Activated effector memory CD4-positive, alpha-beta T cell treated with anti-CD3 and anti-CD28 coated beads, Interleukin-2, amount 50 U/mL, for 16 hours (primary cell): ENCODE results near the gene SIK3.

Experiments
- DNase-seq: peaks from one replicate; pipeline ENCODE4 v3.0.0-alpha.2; 2020

SIK3 gene

DNA sequence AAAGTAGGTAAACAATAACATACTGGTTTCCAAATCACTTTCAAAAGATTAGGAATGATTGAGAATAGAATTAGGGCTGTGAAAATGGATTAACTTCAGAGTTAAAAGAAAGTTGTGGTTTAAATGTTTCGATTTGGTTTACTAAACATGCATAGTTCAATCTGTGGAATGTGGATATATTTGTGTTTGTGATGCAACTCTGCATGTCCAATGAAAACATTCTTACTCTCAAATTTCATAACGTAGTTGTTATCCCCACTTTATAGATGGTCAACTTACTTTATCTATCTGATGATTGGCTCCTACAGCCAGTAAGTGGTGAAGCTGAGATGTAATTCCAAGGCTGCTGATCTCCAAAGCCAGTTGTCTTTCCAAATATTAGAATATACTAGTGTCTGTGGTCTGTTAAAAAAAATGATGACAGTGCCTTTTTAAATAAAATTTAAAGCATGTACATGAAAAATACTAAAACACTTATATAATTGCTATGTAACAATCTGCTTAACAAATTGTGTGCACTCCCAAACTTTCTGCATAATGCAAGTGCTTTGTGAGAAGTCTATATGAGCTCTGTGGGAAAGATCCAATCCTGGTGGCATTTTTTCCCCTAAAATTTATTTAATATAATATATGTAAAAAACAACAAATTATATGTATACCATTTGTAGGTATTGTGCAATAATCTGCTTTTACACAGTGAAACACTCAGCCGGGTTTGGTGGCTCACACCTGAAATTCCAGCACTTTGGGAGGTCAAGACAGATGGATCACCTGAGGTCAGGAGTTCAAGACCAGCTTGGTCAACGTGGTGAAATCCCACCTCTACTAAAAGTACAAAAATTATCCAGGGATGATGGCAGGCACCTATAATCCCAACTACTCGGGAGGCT is 9.7 kb upstream of the SIK3 start:
- DNase-seq, result no peak

DNA sequence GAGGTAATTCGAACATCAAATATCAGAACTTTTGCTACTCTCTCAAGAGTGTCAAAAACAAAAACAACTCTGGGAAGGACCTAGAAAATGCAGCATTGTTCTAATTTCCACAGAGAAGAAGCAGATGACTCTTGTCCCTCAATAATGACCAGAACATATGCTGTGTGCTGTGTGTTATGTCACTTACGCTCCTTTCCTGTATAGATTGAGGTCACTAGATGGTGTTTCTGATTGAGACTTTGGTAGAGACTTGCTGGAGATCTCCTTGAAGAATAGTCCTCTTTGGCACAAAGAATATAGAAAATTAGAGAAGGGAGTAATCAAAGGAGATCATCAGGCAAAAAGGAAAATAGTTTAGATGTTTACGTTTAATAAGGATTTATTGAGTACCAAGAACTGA is 2.3 kb upstream of the SIK3 start:
- no peak for DNase-seq

DNA sequence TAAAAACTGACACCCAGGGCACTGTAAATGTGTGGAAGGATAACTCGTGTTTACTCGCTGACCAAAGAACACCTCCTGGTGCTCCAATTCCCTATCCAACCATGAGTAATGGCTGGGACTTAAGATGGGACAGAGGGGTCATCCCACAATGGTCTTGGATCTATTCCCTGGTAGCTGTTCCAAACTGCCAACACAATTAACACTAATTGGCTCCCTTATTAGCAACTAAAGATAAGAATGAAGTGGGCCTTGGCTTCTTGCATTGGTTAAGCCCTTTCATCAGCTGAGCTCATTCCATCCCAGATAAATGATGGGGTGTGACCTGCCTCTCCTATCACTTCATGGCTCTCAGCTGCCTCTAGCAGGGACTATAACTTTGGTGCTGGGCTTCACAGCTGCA is 1.5 kb upstream of the SIK3 start:
- DNase-seq, result no peak

DNA sequence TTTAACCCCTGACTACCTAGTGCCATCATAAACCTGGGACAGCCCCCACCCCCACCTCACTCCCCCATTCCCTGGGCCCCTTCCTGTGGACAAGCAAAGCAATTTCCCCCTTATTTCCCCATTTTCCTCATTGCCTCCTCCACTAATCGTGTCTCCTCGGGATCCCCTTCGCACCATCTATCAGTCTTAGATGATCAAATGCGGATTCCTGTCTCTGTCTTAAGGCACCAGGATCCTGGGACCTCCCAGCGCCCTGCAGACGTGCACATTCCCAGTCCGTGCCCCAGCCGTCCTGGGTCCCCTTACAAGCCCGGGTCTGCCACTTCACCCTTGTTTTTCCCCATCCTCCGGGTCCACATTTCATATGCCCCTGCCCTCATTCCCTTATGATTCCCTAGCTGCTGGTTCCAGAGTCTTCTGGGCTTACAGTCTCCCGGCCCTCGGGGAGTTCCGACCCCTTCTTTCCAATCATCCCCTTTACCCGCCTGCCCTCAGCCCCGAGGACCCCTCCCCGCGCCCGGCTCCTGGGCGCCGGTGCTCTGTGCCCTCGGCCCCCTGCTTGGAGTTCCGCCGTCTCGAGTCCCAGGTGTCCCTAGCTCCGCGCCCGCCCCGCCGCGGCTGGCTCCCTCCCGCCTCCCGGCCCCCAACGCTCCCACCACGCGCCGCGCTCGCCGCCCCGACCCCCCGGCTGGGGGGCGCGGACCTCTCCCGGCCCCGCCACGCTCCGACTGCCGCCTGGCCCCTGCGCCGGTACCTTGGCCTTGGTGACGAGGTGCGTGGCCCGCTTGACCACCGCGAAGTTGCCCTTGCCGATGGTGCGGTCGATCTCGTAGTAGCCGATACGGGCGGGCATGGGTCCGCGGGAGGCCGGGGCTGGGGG is 599 bp downstream of the SIK3 start:
- DNase-seq, result peak; percentile 77

DNA sequence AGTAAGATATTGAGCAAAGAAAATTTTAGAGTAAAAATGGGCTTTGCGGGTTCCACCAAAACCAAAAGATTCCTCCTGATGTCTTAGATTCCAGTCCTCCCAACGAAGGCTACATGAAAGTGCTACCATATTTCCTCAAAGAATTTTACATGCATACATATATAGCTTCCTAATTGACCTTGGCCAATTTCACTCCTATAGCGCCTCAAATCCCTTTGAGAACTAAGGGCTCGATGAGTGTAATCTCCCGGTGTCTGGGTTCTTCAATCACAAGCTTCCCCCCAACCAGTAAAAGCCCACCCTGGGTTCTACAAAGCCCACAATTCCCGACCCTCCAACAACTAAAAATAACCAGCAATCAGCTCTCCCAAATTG is 1.2 kb downstream of the SIK3 start:
- DNase-seq, result no peak

DNA sequence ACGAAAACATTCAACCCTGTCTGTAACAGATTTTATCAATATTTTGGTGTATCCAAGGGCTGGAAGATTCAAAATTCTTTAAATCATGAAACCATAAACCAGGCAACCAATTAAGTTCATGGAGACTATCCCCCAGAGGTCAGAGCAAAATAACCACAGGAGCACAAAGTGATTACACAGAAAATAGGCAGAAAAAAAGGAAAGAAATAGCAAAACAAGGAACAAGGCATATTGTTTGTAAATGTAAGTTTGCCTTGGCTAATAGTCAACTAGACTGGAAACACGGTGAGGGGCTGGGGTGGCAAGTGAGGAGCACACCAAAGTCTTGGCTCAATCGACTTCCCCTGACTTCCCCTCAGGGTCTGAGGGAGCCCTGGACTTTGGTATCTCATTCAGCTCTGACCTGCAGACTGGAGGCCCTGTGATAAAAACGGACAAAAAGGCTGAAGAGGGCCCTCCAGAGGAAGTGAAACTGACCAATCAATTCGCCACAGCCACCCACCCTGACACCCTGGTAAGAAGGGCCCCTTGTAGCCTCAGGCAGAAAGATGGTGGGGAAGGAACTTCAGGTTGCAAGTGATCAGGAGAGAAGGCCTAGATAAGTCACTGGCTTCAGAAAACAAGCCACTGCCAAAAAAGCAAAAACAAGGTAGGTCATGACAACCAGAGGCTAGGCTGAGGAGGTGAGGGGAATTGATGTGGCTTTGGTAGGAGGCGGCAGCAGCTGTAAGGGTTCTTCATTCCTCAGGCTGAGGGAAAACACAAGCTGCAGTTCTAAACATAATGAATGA is 1.8 kb downstream of the SIK3 start:
- peak; percentile 75 for DNase-seq

DNA sequence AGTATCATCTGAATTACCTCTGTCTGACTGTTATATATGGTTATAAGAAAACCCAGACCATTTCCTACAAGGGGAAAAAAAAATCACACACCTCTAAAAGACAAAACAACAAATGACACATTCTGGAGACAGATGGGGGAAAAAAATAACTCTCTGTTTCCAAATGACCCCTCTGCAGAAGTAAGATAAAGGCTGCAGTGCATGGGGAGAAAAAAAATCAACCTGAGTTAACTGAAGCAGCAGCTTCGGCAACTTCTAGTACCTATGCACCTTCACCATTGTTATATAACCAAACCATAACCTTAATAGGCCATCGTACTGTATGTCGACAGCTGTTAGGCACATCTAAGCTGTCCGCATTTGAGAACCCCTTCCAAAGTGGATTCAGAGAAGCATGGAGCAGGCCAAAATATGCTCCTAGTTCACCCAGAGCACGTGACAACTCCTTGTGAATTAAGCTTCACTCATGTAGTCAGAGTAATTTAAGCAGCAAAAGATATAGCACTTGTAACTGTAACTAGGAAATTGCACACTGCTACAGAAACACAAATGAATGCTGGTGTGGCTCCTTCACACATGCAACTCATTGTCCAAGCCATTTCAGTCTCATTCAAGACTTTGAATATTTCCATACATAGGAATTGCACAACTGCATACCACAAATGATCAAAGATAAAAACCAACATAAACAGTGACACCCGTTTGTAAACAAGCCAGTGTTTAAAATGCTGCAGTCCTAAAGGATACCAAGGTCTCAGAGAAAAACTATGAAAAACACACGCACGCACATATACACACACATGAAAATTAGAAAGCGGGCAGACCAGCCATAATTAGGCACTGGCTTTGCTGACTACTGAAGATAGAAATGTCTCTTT is 2.7 kb downstream of the SIK3 start:
- no peak for DNase-seq

DNA sequence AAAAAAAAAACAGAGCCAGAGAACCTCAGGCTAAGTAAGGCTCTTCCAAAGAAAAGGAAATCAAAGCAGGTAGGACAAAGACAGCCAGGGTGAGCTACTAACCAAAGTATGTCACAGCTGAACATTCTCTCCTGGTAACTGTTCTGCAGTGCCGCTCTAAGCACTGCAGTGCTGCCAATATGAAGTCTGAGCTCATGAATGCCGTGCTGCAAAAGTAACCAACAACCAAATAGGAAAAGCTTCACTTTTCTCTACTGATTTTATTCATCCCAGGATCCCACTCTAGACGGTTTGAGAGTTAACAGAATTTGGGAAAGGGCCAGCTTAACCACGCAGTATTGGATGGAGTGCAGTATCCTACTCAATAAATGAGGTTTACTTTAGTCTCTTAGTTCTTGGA is 3.5 kb downstream of the SIK3 start:
- no peak for DNase-seq

DNA sequence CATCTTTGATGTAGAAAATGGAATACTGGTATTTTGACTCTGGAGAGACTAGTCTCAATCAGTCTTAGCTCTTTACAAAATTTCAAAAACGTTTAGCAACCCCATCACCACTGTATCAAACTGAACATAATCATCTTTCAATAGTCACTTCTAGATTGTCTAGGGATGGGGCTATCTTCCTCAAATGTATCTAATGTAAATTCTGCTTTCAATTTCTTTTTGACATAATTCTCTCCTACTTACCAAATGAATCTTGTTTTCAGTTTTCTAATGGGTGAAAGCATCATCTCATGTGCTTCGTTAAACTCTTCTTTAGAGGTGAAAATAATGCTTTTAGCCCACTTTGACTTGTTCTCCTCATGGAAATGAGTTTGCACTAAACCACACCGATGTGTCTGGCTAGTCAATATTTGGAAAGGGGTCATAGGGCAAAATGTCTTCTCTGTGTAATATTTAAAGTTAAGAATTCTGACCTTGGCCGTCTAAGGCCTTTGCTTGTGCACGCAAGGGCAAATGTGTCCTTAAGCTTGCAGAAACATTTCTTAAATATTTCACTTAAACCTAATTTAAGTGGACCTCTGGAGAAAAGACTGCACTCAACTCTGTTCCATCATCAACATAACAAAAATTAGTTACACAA is 5.2 kb downstream of the SIK3 start:
- no peak for DNase-seq

DNA sequence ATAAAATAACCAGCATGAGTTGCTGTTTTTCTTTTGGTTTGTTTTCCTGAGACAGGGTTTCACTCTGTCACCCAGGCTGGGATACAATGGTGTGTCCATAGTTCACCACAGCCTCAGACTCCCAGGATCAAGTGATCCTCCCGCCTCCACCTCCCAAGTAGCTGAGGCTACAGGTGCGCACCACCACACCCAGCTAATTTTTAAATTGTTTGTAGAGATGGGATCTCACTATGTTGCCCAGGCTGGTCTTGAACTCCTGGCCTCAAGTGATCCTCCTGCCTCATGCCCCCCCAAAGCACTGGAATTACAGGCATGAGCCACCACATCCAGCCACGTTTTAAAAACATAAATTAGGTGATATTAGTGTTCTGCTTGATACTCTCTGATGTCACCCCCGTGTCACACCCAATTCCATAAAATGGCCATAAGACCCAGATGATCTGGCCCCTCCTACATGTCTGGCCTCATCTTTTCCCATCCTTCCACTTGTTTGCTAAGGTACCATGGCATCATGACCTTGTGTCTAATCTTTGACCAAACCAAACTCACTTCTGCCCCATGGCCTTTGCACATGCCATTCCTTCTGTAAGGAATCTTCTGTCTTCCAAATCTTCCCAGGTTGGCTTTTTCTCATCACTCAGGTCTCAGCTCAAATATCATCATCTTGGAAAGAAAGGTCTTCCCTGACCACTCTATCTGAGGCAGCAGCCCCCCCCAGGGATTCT is 6.3 kb downstream of the SIK3 start:
- no peak for DNase-seq

DNA sequence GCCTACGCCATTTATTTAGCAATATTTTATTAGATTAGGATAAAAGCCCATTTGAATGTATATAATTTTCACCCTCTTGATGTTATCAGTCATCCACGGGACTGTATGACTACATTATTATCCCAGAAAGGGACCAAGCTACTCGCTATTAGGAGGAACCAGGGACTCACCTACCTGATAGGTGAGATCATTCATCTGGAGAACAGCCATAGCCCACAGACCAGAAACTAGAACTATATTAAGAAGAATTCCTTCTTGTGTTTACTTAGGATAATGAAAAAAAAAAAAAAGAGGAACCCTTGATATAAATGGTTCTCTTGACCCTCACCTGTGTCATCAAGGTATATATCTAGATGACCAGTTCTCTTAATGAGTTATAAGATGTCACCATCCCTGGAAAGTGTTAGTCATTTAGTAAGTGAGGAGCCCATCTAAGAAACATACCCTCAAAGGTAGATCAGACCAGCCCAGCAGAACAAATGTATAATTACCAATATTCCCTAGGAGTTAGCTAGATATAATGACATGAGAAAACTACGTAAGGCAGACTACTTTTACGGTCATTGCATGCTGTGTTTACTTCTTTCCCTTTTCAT is 8.0 kb downstream of the SIK3 start:
- no peak for DNase-seq

DNA sequence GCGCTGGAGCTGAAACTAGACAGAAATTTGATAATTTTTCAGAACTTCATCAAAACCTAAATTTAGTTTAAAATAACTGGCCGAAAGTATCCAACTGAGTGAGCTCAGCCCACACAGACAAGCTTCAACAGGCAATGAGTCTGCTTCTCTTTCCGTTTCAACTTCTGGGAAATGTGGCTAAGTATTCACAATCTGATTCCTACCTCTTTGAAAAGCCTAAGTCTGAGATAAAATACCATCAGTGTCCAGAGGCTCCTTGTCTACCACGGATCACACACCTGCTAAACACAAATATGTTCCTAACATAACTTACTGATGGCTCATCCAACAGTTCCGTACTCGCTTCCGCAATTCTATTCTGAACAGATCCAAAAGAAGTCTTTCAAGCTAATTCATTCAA is 8.5 kb downstream of the SIK3 start:
- DNase-seq, result no peak

DNA sequence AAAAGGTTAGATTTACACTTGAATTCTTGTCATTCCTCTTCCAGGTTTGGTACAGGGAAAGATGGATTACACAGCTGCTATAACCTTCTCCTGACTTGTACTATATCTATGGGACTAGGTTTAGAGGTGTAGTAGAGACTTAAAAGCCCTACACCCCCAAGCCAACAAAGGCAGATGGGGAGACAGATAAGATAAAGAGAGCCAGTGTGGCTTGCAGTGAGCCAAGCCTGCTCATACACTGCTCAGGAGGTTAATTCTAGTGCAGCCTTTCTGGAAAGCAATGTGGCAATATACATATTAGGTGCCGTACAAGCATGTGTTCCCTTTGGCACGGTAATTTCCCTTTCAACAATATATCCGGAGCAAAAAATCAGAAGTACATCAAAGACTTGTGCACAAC is 10.8 kb downstream of the SIK3 start:
- DNase-seq, result no peak

DNA sequence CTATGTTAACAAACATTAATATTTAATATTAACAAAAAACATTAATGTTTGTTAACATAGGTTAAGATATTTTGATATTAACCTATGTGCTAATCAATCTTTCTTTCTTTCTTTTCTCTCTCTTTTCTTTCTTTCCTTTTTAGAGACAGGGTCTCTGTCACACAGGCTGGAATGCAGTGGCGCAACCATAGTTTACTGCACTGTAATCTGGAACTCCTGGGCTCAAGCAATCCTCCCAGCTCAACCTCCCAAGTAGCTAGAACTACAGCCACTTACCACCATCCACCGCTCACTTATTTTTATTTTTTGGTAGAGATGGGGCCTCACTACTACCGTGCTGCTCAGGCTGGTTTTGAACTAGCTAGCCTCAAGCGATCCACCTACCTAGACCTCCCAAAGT is 13.2 kb downstream of the SIK3 start:
- no peak for DNase-seq

DNA sequence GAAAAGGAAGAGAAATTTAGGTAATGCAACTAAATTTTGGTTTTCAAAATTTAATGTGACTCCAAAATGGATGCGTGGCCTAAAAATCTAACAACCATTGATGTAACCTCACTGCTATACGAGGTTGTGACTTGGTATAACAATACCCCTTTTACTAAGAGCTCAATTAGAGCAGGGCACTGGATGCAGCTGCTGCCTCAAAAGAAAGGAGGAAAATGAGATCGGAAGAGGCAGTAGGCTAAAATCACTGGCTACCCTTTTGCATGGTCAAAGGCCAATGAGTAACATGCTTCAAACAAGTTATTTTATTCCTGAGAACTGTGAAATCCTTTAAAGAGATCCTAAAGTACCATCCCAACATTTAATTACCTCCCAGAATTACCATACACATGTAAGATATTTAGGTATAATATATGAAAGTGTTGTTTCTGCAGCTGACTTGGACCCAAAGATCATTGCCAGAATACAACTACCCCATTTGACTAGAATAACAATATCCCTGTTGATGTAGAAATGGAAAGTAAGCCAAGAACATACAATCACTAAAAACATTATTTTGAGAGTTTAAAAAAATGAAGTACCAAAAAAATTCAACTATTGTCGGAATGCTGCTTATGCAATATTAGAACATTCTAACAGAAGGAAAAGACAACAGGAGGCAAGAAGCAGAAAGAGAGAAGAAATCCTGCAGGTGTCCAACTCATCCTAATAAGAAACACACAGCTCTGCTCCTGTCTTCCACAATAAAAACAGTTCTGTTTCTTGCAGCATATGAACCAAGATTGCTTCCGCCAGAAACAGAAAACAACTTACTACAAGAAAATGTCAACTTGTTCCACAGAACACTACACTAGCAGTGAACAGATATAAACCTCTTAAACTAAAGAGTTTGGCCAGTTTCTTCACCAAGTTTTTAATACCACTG is 15.0 kb downstream of the SIK3 start:
- DNase-seq, result no peak

DNA sequence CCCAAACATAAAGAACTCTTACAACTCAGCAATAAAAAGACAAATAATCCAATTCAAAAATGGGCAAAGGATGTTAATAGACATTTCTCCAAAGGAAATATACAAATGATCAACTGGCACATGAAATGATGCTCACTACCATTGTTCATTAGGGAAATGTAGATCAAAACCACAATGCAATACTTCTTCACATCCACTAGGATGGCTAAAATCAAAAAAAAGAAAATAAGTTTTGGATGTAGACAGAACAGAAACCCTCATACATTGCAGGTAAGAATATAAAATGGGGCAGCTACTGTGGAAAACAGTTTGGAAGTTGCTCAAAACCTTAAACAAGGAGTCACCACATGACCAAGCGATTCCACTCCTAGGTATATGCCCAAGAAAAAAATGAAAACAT is 16.3 kb downstream of the SIK3 start:
- DNase-seq, result no peak

DNA sequence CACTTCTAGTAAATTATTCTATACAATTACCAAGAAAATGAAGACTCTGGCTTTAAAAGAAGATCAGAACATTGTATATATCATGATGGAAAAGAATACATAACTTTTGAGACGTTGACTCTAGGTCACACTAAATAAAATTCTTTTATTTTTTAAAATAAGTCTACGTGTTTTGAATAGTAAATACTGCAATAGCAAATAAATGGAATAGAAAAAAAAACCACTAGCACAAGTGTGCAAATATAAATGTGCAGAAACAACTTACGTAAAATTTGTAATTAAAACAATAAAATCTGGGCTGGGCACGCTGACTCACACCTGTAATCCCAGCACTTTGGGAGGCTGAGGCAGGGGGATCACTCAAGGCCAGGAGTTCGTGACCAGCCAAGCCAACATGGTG is 17.9 kb downstream of the SIK3 start:
- no peak for DNase-seq

DNA sequence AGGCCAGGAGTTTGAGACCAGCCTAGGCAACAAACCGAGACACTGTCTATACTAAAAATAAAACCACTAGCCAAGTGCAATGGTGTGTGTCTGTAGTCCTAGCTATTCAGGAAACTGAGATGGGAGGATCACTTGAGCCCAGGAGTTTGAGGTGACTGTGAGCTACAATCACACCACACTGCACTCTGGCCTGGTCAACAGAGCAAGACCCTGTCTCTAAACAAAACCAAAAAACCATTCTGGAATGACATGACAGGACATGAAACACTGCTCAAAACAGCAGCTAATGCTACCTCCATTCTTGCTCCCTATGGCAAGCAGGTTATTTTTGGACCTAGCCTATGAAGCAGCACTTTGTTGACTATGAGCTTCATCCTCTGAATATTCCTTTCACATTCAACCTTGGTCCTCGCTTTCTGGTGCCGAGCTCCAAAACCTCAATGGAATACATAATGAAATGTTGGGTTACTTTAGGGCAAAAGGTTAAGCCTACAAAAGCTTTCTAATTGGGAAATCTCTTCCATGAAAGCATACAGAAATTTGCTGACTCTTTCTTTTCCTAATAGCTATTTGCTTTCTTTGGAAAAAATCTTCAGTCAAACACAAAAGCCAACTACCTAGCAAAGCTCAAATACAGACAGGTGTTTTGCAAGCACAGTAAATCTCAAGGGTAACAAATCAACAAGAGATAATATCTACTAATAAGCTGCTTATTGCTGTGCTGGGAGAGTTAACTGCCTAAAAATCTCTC is 21.1 kb downstream of the SIK3 start:
- no peak for DNase-seq

DNA sequence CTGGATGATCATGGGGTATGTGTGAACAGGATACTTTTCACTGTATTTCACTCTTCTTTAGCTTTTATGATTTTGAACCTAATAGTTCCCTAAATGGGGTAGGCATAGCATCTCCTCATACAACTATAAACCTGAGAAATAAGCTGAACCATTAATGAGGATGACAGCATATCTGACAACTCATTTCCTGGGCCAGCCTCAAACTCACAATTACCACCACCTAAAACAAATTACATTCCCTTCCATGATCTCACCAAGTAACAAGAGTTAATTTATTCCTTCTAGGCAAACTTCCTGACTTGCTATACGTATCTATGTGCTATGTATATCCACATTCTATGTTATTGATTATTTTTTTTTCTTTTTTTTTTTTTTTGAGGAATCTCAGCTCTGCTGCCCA is 23.0 kb downstream of the SIK3 start:
- DNase-seq, result no peak
